GM21528 (cell line): ENCODE measurements around the gene VSIG8.
"Not testable (repeated sequence)": the region's sequence is repeated elsewhere in the genome, so short reads cannot be mapped to it uniquely, and the experiment has no call there.

Source experiments
- ATAC-seq: cut with Tn5 transposase; IDR thresholded peaks from one replicate; pipeline ENCODE4 v1.9.1; 2021; ENCODE audit warnings: mild to moderate bottlenecking, moderate library complexity; ENCODE audit not compliant: unreplicated experiment, low FRiP score

VSIG8 gene

GRCh38 chr1:159862557-159862956 is at the start of gene VSIG8:
TSS of gene VSIG8 (minus strand) at chr1:159862657. CDS start at chr1:159862521, 136 bp downstream.
- no peak for ATAC-seq

- no peak for ATAC-seq
Measured at GRCh38 chr1:159911326-159912070, 49.0 kb upstream of the VSIG8 start.

GRCh38 chr1:159908031-159908940 is 45.8 kb upstream of the VSIG8 start:
- ATAC-seq = no peak

- no peak for ATAC-seq
Measured at GRCh38 chr1:159906960-159907359, 44.5 kb upstream of the VSIG8 start.

- ATAC-seq = not testable (repeated sequence)
Measured at GRCh38 chr1:159904036-159904435, 41.6 kb upstream of the VSIG8 start.

- no peak for ATAC-seq
Measured at GRCh38 chr1:159902541-159902940, 40.1 kb upstream of the VSIG8 start.

GRCh38 chr1:159900755-159901360 is 38.4 kb upstream of the VSIG8 start:
- ATAC-seq = no peak

GRCh38 chr1:159900086-159900680 is 37.7 kb upstream of the VSIG8 start, which contains the start of gene CFAP45:
TSS of gene CFAP45 (minus strand) at chr1:159900165. CDS start at chr1:159900098, 67 bp downstream.
- ATAC-seq = no peak

- not testable (repeated sequence) for ATAC-seq
Measured at GRCh38 chr1:159899634-159900033, 37.2 kb upstream of the VSIG8 start.

- ATAC-seq = no peak
Measured at GRCh38 chr1:159898527-159898926, 36.1 kb upstream of the VSIG8 start.

GRCh38 chr1:159897962-159898361 is 35.5 kb upstream of the VSIG8 start:
- no peak for ATAC-seq

- ATAC-seq = no peak
Measured at GRCh38 chr1:159896546-159896930, 34.1 kb upstream of the VSIG8 start.

GRCh38 chr1:159895836-159896545 is 33.5 kb upstream of the VSIG8 start:
- ATAC-seq = no peak

- no peak for ATAC-seq
Measured at GRCh38 chr1:159895286-159895685, 32.8 kb upstream of the VSIG8 start.

- ATAC-seq = no peak
Measured at GRCh38 chr1:159892944-159893343, 30.5 kb upstream of the VSIG8 start.

- ATAC-seq = peak; percentile 62
Measured at GRCh38 chr1:159891275-159892157, 29.1 kb upstream of the VSIG8 start.

GRCh38 chr1:159890390-159890789 is 27.9 kb upstream of the VSIG8 start:
- ATAC-seq = no peak

- peak; percentile 91 for ATAC-seq
Measured at GRCh38 chr1:159889821-159890252, 27.4 kb upstream of the VSIG8 start.

- no peak for ATAC-seq
Measured at GRCh38 chr1:159889202-159889601, 26.7 kb upstream of the VSIG8 start.
